Aorta (tissue), 5 donors: ENCODE data around the gene P3H2. TPM values are rescaled to one million over a fixed set of nuclear protein-coding genes. Genes with fewer than 3 reads are reported as not detected.
"Not testable (repeated sequence)": the region's sequence is repeated elsewhere in the genome, so short reads cannot be mapped to it uniquely, and the experiment has no call there.

Experiments used
- ATAC-seq: fragments of 200-7000 bp; cut with Tn5 transposase; one replicate; pipeline ENCODE4 v1.9.1; 2022; ENCODE audit warnings: moderate library complexity; ENCODE audit not compliant: low FRiP score
- DNase-seq, 2 donors: peaks; one replicate each; pipeline ENCODE4 v3.0.0-alpha.2; 2020
- H3K27ac ChIP-seq, 2 donors: one replicate each; pipeline ENCODE4 v1.5.1; 2013; ENCODE audit warnings: low read length in 2 of 2, mild to moderate bottlenecking in 2 of 2, moderate library complexity in 2 of 2, control low read depth in 1 of 2, inconsistent platforms in 1 of 2, low read depth in 1 of 2
- H3K27me3 ChIP-seq, 2 donors: one replicate each; pipeline ENCODE4 v1.6.1; 2013; ENCODE audit warnings: control low read depth in 1 of 2, low read length in 1 of 2, mild to moderate bottlenecking in 1 of 2, moderate library complexity in 1 of 2; ENCODE audit not compliant: insufficient read depth in 2 of 2, control insufficient read depth in 1 of 2
- H3K36me3 ChIP-seq, 2 donors: one replicate each; pipeline ENCODE4 v1.6.1; 2013; ENCODE audit warnings: control low read depth in 1 of 2, low read length in 1 of 2, mild to moderate bottlenecking in 1 of 2; ENCODE audit not compliant: insufficient read depth in 2 of 2, control insufficient read depth in 1 of 2
- H3K4me1 ChIP-seq, 2 donors: one replicate each; pipeline ENCODE4 v1.6.1; 2013; ENCODE audit warnings: low read length in 2 of 2, control low read depth in 1 of 2, mild to moderate bottlenecking in 1 of 2, moderate library complexity in 1 of 2; ENCODE audit not compliant: insufficient read depth in 2 of 2, control insufficient read depth in 1 of 2
- H3K4me3 ChIP-seq, 2 donors: one replicate each; pipeline ENCODE4 v1.5.1; 2013; ENCODE audit warnings: low read length in 2 of 2, control low read depth in 1 of 2, mild to moderate bottlenecking in 1 of 2
- H3K9me3 ChIP-seq: one replicate; pipeline ENCODE4 v1.6.1; 2013; ENCODE audit warnings: mild to moderate bottlenecking, low read length; ENCODE audit not compliant: control insufficient read depth
- WGBS, 2 donors: extraction: QIAGEN DNeasy Blood & Tissue Kit; methylation state at CpG; one replicate each; pipeline ENCODE4 v1.1.7; 2013; 5-methylcytosine and 5-hydroxymethylcytosine counted together
- intact Hi-C, 2 donors: fragments of 100-400 bp; cut with DNase I; formaldehyde crosslinking; loops; one replicate each; pipeline versions ENCODE4 v1.14.2 to v1.15.0; 2022
- polyA plus RNA-seq, 2 donors: library from polyadenylated mRNA; stranded (reverse); fragments of 200-250 nt; gene quantifications; one replicate each; pipeline ENCODE4 v1.2.3, GENCODE V29; 2013
- total RNA-seq, 2 donors: library from RNA; stranded (reverse); fragmentation: NEBNext Ultra II Directional; extraction: Animal tissue kit (Norgen Biotek cat#: 25700); gene quantifications; one replicate each; pipeline ENCODE4 v1.2.1, GENCODE V29; 2021
- donor health status: healthy with polysubstance abuse.
- donor health status: Bipolar disorder and iron deficiency.
- donor health status: DM: no; HTN: no; CAD: no.
- donor health status: DM: no; HTN: no; CAD: no.
- donor health status: DM: yes; HTN: yes; CAD: no.

P3H2 gene
- total and polyA plus RNA-seq, 4 donors = 6.1 to 25.8 (median 15.7) TPM

GRCh38 chr3:189961086-189961485 is 159.6 kb downstream of the P3H2 start:
- 72 to 75% methylated on average over 10 of the region's 10 CpGs for WGBS, 2 donors
- intact Hi-C loops = loop anchor here (2.0 to 10.0 kb wide), 3 partner anchors 244 to 464 kb away; partner anchors contain the start of gene CLDN1 (in 2 of the 2)

GRCh38 chr3:189954733-189955665 is 165.7 kb downstream of the P3H2 start:
- no peak for DNase-seq
- Histone ChIP-seq H3K36me3 (no peaks in the 10 kb centered on the region), H3K4me3 (no peak overlapping the region), H3K4me1 (no peaks in the 10 kb centered on the region), H3K27me3 (no peaks in the 10 kb centered on the region), H3K9me3 (no peaks in the 10 kb centered on the region), H3K27ac (no peak overlapping the region)
- 91 to 94% methylated on average over 7 of the region's 7 CpGs for WGBS, 2 donors
- intact Hi-C loops = no loop called here
- ATAC-seq = no peak

More at GRCh38 chr3:189961086-189961485, 159.6 kb downstream of the P3H2 start:
- not testable (repeated sequence) for DNase-seq, H3K27ac ChIP-seq, H3K36me3 ChIP-seq, H3K4me3 ChIP-seq, H3K27me3 ChIP-seq, ATAC-seq, H3K4me1 ChIP-seq, H3K9me3 ChIP-seq

- H3K36me3 ChIP-seq = no peaks in the 10 kb centered on the region
- no peaks in the 10 kb centered on the region for H3K9me3 ChIP-seq
- H3K4me1 ChIP-seq = no peaks in the 10 kb centered on the region
- no peak overlapping the region for H3K27ac ChIP-seq
- DNase-seq (no peak), ATAC-seq (no peak)
- WGBS, 2 donors = 56 to 58% methylated on average over 4 of the region's 4 CpGs
- intact Hi-C loops = no loop called here
- H3K4me3 ChIP-seq = no peak overlapping the region
- H3K27me3 ChIP-seq = no peaks in the 10 kb centered on the region
These were observed 167.1 kb downstream of the P3H2 start for GRCh38 chr3:189953551-189953950.

- no peaks in the 10 kb centered on the region for H3K4me1 ChIP-seq
- no peak overlapping the region for H3K4me3 ChIP-seq
- DNase-seq (no peak), ATAC-seq (no peak)
- H3K9me3 ChIP-seq = no peaks in the 10 kb centered on the region
- 93 to 94% methylated on average over 7 of the region's 7 CpGs for WGBS, 2 donors
- H3K27me3 ChIP-seq = no peaks in the 10 kb centered on the region
- intact Hi-C loops = no loop called here
- H3K36me3 ChIP-seq = no peaks in the 10 kb centered on the region
- no peak overlapping the region for H3K27ac ChIP-seq
These were observed 168.4 kb downstream of the P3H2 start for GRCh38 chr3:189952272-189952671.

GRCh38 chr3:189950258-189950657 is 170.4 kb downstream of the P3H2 start:
- Histone ChIP-seq H3K9me3 (no peaks in the 10 kb centered on the region), H3K36me3 (no peaks in the 10 kb centered on the region), H3K27me3 (no peaks in the 10 kb centered on the region), H3K4me1 (no peaks in the 10 kb centered on the region), H3K27ac (no peak overlapping the region), H3K4me3 (no peak overlapping the region)
- WGBS, 2 donors = 63% methylated on average over 6 of the region's 6 CpGs
- DNase-seq (no peak), ATAC-seq (no peak)
- intact Hi-C loops = no loop called here

DNA sequence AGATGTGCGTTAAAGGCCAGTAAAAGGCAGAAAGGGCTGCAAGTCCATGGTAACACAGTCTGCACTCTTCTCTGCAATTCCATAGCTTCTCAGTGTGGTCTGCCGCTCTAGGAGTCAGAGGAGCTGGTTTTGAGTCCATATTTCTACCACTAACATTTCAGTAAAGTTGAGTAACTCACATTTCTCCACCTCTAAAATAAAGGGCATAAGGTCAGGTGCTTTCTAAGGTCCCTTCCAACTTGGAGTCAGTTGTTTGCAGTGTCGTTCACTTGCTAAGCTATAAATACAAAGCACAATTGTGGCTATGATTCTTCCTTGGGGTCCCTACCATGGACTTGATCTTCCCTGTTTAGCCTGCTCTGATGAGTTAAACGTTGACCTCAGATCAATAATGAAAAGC is 171.1 kb downstream of the P3H2 start:
- intact Hi-C loops = loop anchor here in 1 of 2 donors (5.0 kb wide), 1 partner anchor 677 kb away; no protein-coding TSS in a partner anchor
- Histone ChIP-seq H3K4me1 (no peaks in the 10 kb centered on the region), H3K9me3 (no peaks in the 10 kb centered on the region), H3K36me3 (no peaks in the 10 kb centered on the region), H3K27me3 (no peaks in the 10 kb centered on the region), H3K27ac (no peak overlapping the region), H3K4me3 (no peak overlapping the region)
- 84 to 86% methylated on average over 4 of the region's 4 CpGs for WGBS, 2 donors
- DNase-seq (no peak), ATAC-seq (no peak)

GRCh38 chr3:189948724-189949045 is 172.0 kb downstream of the P3H2 start:
- Histone ChIP-seq H3K9me3 (no peaks in the 10 kb centered on the region), H3K36me3 (no peaks in the 10 kb centered on the region), H3K27me3 (no peaks in the 10 kb centered on the region), H3K4me1 (no peaks in the 10 kb centered on the region), H3K4me3 (no peak overlapping the region), H3K27ac (no peak overlapping the region)
- ATAC-seq (no peak), DNase-seq (no peak)
- intact Hi-C loops = loop anchor here in 1 of 2 donors (5.0 kb wide), 1 partner anchor 676 kb away; no protein-coding TSS in a partner anchor

DNA sequence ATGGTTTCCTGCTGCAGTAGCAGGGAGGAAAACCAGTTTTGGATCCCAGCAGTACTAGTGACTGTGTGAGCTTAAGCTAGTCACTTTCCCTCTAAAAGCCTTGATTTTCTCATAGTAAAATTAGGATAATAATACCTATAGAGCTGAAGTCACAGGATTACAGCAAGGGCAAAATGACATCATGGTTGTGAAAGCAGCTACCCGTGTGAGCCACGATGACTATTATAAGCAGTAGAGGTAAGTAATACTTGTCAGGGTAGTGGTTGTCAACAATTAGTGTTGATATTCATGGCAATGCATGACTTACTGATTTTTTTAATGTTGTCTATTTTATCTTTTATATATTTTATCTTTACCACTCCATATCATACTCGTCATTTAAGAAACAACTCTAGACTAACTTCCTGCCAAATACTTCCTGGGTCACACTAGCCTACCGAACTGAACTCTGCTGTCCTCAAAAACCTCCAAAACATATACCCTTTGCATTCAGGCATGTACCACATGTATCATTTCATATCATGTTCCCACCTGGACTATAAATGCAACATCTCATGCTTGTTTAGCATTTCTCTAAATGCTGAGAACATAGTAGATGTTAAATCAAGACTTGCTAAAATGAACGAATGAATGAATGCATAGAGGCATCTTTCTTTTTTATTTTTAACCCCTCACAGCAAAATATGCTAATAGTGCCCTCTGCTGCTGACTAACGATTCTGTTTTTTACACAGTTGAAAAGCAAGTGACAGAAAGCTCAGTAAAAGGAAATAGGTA is 172.6 kb downstream of the P3H2 start:
- DNase-seq = no peak
- Histone ChIP-seq H3K4me1 (no peaks in the 10 kb centered on the region), H3K4me3 (no peak overlapping the region), H3K27ac (no peak overlapping the region), H3K9me3 (no peaks in the 10 kb centered on the region), H3K27me3 (no peaks in the 10 kb centered on the region), H3K36me3 (no peaks in the 10 kb centered on the region)
- 42 to 44% methylated on average over 6 of the region's 6 CpGs for WGBS, 2 donors
- intact Hi-C loops = loop anchor here in 1 of 2 donors (5.0 kb wide), 1 partner anchor 676 kb away; no protein-coding TSS in a partner anchor
- no peak for ATAC-seq
